Activated CD4-positive, CD25-positive, alpha-beta regulatory T cell (primary cell): ENCODE measurements around the gene DDX24.

Source experiments
- DNase-seq, 4 experiments: peaks; one replicate each; lab custom pipeline; 2025; lab: John Stamatoyannopoulos, UW

DDX24 gene

DNA sequence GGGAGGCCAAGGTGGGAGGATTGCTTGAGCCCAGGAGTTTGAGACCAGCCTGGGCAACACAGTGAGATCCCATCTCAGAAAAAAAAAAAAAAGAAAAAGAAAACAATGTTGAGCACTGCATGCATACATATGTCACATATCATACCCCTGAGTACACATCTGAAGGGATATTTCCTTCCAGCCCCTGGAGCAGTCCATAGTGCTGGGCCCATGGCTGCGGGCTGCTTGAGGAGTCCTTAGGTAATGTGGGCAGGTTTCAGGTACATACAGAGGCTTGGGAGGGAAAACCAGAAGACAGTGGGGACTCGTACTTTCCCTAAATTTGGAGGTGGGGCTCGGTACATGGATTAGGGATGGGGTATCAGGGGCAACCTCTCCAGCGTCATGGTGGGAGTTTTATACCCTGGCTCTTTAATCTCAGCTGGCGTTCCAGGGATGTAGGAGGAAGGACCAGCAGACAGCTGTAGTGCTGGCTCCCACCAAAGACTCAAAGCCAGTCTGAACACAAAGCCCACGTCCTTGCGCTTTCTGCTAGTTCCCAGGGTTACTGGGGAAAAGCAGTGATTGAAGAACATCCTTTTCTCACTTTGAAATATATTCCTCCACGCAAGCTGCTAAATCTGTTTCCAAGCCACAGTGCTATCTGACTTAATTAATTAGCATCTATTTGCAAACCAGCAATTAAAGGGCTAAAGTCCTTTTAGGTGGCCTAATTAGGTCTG, 49.7 kb downstream of the DDX24 start:
- no peak for DNase-seq

DNA sequence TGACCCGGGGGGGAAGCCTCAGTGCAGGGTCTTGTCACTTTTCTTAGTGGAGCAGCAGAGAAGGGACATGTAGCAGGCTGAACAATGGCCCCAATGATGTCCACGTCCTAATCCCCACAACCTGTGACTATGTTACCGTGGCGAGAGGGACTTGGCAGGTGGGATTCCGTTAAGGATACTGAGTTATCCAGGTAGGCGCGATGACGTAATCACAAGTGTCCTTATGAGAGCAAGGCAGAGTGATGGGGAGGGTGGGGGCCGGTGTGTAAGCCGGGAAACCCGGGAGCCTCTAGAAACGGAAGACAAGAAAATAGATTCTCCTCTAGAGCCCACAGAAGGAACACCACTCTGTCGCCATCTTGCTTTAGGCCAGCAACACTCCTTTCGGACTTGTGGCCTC, 50.4 kb downstream of the DDX24 start:
- no peak for DNase-seq

DNA sequence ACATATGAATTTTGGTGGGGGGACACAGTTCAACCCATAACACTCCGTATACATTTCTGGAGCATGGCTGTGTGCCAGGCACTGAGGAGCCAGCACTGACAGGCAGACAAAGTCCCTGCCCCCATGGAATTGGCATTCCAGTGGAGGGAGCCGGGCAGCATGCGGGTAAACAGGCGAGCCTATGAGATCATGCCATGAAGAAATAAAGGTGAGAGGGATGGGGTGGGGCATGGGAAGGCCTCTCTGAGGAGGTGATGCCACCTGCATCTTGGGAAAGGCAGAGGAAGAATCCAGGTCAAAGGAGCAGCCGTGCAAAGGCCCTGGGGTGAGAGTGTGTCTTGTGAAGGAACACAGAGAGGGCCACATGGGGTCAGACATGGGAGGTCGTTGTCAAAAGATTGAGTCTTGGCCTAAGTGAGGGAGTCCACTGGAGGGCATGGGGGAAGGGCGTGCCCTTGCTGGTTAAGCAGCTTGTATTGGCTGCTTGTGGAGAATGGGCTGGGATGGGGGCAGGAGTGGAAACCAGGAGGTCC, 51.3 kb downstream of the DDX24 start:
- DNase-seq, result no peak

DNA sequence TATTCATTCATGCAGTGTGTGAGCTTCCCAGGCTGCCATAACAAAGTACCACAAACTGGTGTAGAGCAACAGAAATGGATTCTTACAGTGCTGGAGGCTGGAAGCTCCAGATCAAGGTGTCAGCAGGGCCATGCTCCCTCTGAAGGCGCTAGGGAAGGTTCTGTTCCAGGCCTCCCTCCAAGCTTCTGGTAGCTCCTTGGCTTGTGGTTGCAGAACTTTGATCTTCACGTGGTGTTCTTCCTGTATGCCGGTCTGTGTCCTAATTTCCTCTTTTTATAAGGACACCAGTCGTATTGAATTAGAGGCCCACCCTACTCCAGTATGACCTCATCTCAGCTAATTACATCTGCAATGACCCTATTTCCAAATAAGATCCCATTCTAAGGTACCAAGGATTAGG, 51.7 kb downstream of the DDX24 start:
- DNase-seq, result no peak

DNA sequence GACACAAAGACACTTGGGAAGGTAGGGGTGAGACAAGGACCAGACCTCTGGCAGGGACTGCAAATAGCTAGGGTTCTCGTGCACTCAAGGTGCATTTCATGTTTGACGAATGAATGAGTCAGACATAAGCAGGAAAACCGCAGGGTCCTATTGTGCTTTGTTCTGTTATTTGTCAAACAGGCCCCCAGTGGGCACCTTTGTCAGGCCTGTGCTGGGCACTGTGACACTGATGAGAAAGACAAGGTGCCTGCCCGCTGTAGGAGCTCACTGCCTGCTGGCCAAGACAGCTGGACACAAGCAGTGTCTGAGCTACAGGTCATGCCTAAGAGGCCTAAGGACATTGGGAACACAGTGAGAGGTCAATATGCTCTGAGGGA, 52.6 kb downstream of the DDX24 start:
- DNase-seq, result no peak

DNA sequence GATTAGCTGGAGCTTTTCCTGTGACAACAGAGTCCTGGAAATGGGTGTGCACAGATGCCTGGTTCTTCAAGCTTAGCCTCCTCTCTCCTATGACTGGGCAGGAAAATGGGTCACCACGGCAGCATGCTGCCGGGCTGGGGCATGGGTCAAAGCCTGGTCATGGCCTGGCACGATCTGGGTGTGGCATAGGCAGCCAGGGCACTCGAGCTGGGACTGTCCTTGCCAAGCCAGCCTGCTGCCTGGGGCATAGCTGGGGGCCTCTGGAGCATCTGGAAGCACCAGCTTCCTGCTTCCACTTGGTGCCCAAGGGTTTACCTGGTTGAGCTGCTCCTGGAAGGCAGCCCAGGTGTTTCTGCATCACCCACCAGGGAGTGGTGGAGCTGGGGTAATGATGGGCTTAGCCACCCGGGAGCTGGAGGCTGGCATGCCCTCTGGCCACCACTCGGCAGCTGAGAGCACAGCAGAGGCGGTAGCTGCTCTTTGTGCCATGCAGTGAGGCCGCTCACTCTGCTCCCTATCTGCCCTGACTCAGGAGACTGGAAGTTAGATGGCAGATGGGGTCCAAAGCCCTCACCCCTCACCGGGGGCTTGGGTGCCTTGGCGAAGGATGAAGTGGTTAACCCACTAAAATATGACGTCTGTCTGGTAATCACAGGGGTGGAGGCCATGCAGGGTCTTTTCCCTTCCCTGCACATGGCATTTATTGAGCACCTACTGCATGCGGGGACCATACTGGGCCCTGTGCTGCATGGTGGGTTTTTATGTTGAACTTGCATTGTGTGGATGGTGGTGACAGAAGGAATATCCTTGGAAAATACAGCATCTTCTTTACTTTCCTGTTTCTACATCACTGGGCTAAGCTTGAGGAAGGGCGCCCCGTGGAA, 53.2 kb downstream of the DDX24 start:
- no peak for DNase-seq

DNA sequence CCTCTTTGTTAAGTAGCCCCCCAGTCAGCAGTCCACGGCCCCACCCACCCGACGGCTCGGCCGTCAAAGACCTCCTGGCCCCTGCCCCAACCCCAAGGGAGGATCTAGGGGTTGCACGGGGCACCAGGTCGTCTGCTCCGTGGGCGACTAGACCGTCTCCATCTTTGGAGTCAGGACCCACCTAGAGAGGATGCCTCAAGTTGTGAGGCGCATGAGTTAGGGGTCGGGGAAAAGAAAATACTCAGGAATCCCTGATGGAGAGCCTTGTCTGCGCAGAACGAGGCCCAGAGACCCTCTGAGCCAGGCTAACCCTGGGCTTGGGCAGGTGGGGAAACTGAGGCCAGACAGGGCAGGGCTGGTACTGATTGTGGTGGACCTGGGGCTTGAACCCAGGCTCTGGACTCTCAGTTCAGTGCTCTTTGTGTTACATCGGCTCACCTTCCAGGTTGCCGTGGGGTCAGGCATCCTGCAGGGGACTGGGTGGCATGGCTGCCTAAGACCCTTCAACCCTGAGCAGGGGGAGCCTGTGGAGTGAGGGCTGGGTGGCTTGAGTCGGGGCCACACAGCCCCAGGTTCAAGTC, 54.0 kb downstream of the DDX24 start:
- no peak for DNase-seq

DNA sequence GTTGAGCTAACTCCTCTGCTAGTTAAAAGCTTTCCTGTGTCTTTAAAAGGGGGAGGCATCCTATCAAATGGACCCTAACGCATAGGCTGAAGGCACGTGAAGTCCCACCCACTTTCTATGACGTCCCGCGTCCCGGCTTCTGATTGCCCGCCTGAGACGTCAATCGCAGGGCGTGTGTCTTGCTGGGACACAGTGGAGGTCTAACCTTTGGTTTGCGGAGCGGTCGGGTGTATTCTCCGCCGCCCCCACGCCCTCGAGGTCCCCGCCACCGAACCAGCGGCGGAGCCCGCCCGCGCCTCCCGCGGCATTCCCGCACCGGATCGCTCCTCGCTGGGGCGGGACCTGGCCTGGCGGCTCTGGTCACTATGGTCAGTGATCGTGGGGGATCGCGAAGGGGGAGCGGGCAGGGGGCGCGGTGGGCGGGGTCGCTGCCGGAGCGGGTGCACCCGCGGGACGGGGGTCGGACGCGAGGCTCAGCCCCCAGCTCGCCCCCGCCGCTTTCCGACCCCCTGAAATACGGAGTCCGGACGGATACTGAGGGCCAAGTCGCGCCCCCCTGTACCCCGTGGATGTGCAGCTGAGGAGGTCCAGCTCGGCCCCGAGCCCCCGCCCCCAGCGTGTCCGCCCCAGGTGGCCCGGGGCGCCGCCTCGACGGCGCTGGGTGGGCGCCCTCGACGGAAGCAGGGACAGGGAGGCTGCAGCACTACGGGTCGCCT, 54.7 kb downstream of the DDX24 start, which contains the start of gene OTUB2:
TSS of gene OTUB2 (plus strand) at position 168 of the 716 bp plus-strand sequence. CDS start at position 366, 198 bp downstream.
- peak; percentile 79 to 92 (median 82) for DNase-seq

DNA sequence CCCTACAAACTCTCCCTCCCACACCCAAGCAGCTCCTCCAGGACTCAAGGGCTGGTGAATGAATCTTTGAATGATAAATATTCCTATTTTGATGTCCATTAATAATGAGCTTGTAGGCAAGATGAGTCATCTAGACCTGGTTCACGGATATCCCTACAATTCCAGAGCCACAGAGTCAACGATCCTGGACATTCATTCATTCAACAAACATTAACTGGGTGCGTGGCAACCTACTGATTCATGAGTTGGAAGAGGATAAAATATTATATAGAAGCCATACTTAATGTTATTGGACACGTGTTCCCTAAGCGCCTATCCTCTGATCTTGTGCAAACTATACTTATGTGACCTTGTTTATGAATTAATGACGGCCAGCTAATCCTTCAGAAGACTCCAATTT, 55.3 kb downstream of the DDX24 start:
- no peak for DNase-seq

DNA sequence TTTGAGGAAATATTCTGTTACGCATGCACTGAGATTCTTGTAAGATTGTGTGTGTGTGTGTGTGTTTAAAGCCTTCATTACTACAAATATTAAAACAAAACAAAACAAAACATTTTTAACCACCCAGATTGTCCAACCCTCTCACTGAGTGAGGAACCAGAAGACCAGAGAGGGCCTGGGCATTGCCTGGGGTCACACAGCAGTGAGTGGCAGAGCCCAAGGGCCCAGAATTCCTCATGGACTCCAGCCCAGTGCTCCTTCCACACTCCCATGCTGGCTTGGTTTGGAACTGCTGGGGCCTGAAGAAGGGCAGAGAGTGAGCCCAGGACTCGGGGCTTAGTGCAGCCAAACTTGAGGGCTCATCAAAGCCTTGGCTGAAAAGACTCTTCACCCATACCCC, 56.5 kb downstream of the DDX24 start:
- DNase-seq, result no peak

DNA sequence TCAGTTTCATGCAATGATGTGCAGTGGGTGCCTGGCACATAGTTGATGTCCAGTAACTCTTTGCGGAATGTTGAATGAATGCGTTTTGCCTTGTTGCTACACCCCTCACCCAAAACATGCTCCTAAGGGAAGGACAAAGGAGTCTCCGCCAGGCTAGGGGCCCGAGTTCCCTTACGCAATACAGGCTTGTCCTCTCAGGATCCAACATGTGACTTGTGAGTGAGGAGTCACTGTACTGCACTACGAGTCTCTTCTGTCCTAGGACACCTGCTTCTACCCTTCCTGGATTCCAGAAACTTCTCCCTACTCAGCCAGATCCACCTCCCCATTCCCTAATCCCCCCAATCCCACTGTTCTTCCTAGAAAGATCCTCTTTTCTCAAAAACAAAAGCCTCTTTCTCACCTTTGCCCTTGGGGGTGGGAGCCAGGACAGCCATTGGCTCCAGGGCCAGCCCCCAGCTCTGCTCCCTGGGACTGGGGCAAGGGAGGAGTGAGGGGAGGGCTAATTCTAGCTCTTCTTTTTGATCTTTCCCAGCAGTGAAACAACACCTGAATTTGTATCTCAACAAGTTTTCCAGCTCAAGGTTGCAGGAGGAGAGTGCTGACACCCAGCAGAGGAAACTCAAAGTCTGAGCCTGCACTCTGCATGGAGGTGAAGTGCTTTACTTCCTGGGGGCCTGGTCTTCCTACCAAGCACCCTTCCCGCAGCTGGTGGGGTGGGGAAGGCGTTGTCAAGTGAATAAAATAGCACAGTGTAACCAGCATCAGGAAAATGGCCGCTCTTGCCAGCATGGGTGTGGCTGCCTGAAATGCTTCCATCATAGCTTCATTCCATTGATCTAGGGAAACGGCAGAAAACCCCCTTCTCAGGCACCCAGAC, 58.2 kb downstream of the DDX24 start:
- no peak for DNase-seq

DNA sequence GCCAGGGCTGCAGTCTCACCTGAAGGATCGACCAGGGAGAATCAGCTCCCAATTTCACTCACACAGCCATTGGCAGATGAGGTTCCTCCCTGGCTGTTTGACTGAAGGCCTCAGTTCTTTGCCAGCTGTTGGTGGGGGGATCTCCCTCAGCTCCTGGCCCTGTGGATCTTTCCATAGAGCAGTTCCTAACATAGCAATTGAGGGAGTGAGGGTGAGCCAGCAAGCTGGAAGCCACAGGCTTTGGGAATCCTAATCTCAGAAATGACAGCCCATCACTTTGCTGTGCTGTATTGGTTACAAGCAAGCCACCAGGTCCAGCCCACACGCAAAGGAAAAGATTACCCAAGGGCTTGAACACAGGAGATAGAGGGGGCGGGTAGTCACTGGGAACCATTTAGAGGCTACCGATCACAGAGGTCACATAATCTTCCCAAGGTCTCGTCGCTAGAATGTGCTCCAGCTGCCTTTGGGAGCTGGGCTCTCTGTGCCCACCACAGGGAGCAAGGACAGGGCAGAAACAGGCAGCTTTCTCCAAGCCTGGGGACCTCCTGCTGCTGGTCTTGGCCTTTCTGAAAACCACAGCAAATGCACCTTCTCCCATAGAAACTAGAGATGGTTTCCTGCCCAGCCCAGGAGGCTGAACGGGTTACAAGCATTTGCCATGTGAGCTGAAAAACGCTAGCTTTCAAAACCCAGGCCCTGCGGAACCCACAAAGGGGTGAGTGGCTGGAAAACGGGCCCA, 59.4 kb downstream of the DDX24 start:
- DNase-seq, result no peak

DNA sequence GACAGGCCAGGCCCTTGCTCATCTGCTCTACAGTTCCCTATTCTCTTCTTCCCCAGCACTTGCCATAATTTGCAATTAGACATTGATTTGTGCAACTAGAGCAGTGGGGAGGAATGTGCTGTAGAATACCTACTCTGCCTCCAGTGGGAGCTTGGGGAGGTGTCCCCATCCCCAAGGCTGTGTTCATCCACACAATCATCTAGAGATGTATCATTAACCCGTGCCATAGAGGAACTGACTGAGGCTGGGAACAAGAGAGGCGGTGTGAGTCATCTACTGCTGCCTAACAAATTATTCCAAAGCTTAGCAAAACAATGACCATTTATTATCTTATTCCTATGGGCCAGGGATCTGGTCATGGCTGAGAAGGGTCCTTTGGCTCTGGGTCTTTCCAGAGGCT, 60.0 kb downstream of the DDX24 start:
- no peak for DNase-seq

DNA sequence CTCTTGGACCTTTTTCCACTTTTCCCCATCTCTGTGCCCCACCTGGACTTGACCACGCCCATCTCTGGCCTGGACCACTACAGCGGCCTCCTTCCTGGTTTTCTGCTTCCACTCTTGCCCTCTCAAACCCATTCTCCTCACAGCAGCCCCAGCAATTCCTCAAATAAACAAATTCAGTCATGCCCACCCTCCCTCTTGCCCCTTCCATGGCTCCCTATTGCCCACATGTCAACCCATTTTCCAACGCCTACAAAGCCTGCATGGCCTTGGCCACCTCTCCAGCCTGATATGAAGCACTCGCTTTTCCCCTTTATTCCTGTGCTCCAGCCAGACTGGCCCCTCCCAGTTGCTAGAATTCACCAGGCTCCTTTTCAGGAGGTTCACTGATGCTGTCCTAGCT, 60.7 kb downstream of the DDX24 start:
- DNase-seq, result no peak

DNA sequence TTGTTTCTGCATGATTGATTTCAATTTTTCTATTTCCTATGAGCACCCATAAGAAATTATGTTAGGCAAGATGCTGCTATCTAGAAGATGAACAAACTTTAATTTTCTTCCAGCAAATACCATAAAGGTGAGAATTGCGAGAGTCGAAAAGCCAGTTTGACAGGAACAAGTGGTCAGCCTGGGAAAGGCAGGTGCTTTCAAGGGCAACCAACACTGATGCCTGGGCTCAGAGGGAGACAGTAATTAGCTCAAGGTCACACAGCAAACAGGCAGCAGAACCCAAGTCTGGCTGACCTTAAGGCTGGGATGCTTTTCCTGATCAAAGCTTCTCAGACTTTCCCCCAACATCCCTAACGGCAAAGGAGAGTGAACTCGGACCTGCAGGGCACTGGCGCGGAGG, 61.7 kb downstream of the DDX24 start:
- DNase-seq, result no peak

DNA sequence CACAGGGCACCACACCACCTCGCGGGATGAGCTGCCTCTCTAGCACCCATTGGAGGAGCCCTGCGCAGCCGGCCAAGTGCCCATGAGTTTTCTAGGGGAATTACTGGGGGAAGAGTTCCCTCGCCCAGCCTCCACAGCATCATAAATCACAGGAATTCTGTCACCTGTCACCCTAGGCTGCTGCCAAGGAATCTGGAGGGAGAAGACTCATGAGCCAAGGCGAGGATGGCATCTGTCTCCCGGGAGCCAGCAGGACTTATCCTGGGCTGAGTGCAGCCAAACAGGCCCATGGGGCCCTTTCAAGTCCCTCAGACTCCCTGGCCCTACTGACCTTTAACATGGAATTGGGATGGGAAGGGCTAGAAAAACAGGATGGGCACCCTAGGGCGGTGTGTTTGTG, 62.7 kb downstream of the DDX24 start:
- DNase-seq, result no peak

DNA sequence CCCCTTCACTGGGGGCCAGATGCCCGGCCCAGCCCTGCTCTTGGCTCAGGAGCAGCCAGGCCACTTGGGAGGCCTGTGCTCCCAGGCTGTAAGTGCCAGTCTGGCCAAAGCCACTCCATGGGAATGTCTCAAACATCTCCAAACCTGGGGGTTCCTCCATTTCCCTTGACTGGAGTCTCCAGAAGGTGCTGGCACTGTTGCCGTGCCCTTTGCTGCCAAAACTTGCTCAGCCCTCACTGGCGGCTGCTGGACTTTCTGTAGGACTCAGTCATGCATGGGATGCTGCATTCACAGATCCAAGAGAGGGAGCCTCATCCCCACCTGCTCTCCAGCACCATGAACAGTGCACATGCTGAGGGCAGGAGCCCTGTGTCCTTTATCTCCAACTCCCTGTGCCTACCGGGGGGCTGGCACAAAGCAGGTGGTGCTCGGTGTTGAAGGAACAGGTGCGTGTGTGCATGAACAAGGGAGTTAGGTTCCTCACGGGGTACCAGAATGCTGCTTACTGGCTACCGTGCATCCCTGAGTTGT, 64.5 kb downstream of the DDX24 start:
- no peak for DNase-seq

DNA sequence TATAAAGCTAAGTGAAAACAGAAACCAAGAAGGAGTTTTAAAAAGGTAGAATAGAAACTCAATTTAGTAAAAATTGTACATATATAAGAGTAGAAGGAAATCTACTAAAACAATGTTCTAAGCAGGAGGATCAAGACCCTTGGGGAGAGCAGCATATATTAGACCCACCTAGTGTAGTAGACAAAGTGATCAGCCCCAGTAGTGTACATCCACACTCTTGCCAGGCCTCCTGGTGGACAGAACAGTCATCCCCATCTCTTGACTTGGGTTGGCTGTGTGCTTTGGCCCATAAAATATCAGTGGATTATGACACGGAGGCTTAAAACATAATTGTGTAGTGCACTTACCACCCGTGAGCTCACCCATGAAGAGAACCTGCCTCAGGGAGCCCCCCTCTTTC, 65.8 kb downstream of the DDX24 start:
- DNase-seq, result no peak

DNA sequence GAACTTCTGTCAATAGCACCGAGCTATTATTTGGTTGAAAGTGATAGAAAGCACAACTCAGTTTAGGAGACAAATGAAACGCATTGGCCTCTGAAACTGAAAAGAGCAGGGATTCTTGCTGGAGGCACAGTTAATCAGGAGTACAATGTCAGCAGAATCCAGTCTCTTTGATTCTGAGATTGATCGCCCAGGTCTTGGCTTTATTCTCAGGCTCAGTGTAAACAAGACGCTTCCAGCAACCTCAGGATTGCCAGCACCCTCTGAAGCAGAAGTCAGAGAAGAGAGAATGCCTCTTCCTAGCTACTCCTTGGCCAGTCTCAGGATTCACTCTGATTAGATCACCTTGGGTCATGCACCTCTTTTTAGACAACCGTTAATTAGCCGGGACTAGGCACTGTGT, 66.6 kb downstream of the DDX24 start:
- DNase-seq, result no peak

DNA sequence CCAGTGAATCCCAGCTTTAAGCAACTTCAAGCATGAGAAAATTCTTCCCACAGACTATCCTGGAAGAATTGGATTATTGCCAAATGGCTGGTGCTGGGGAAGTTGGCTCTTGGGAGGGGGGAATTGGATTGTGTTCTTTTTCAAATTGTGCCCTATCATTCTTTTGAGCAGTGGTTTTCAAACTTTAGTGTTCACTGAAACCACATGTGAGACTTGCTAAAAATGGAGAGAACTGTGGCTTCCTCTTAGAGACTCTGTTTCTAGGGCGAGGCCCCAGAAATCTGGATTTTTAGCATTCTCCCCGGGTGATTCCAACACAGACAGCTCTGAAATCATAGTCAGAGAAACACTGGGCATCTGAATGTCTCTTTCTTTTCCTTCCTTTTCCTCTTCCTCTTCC, 69.2 kb downstream of the DDX24 start:
- DNase-seq, result no peak
